ENCODE data around the gene ARRDC4. TPM values are rescaled to one million over a fixed set of nuclear protein-coding genes. Genes with fewer than 3 reads are reported as not detected.

The ARRDC4 gene
- total RNA-seq (1 to 10 TPM; 3.5 TPM), total RNA-seq (1.1 to 22.0 (median 4.3) reads per million in 172 experiments)
- 2.7 TPM for polyA plus RNA-seq (2013, experiment 1 of 2)
- polyA plus RNA-seq (2013, experiment 2 of 2), result 2.5 TPM

GRCh38 chr15:97960364-97961066 is at the start of gene ARRDC4:
TSS of gene ARRDC4 (plus strand) at chr15:97960703. CDS start at chr15:97960862, 159 bp downstream.
- Mint-ChIP-seq H3K27ac (peak within 1 kb of the TSS; percentile 80), H3K9me3 (no peaks in the 10 kb centered on the region), H3K27me3 (no peaks in the 10 kb centered on the region), H3K36me3 (ENCODE audit: low read depth) (no peaks in the 10 kb centered on the region), H3K4me1 (ENCODE audit: low read depth) (peaks cover 26% of the 10 kb centered on the region), H3K4me3 (peak within 1 kb of the TSS; percentile 93)
- Histone ChIP-seq H3K27me3 (ENCODE audit: control insufficient read depth in 1 of 2, insufficient read depth in 2 of 2, low read length in 2 of 2) (no peaks in the 10 kb centered on the region), H3K4me3 (ENCODE audit: low read length) (peak within 1 kb of the TSS; percentile 56), H3K4me1 (ENCODE audit: insufficient read depth, low read length) (peaks cover 14% of the 10 kb centered on the region), H3K36me3 (ENCODE audit: insufficient read depth, low read length) (no peaks in the 10 kb centered on the region), H3K9me3 (ENCODE audit: control insufficient read depth in 1 of 2, insufficient read depth in 1 of 2, low read length in 2 of 2) (peaks cover 0 to 3% of the 10 kb centered on the region in 2 experiments), H3K27ac (ENCODE audit: low read depth in 1 of 2, low read length in 2 of 2) (peak within 1 kb of the TSS in 1 of 2 donors; percentile 68)
- intact Hi-C loops (cut with DNase I, micrococcal nuclease), result no loop called here
- POLR2A ChIA-PET, result interaction anchor here (1.2 to 1.6 kb wide), 2 partner anchors 16 to 17 kb away, joined by 3 to 6 read pairs; no protein-coding TSS in a partner anchor
- CTCF ChIA-PET, result no interaction called here
- ATAC-seq (ENCODE audit: poor library complexity) (peak; percentile 93), DNase-seq (peak; percentile 5 to 99 (median 96))
- TF ChIP-seq CTCF (IDR thresholded peaks at IDR 0.05), result no peak

GRCh38 chr15:97914711-97915110 is 45.8 kb upstream of the ARRDC4 start:
- Histone ChIP-seq H3K4me1 (ENCODE audit: insufficient read depth, low read length) (no peaks in the 10 kb centered on the region), H3K27ac (ENCODE audit: low read depth in 1 of 2, low read length in 2 of 2) (no peak overlapping the region), H3K4me3 (ENCODE audit: low read length) (no peak overlapping the region), H3K9me3 (ENCODE audit: control insufficient read depth in 1 of 2, insufficient read depth in 1 of 2, low read length in 2 of 2) (no peaks in the 10 kb centered on the region), H3K36me3 (ENCODE audit: insufficient read depth, low read length) (no peaks in the 10 kb centered on the region), H3K27me3 (ENCODE audit: control insufficient read depth in 1 of 2, insufficient read depth in 2 of 2, low read length in 2 of 2) (no peaks in the 10 kb centered on the region)
- CTCF ChIA-PET, result no interaction called here
- Mint-ChIP-seq H3K4me1 (ENCODE audit: low read depth) (no peaks in the 10 kb centered on the region), H3K9me3 (no peaks in the 10 kb centered on the region), H3K27me3 (peaks cover 3% of the 10 kb centered on the region), H3K36me3 (ENCODE audit: low read depth) (no peaks in the 10 kb centered on the region), H3K27ac (no peak overlapping the region), H3K4me3 (no peak overlapping the region)
- no peak for ATAC-seq (ENCODE audit: poor library complexity)
- intact Hi-C loops (cut with DNase I, micrococcal nuclease), result loop anchor here in 1 of 2 experiments (5.0 kb wide), 1 partner anchor 508 kb away; no protein-coding TSS in a partner anchor
- TF ChIP-seq CTCF (IDR thresholded peaks at IDR 0.05), result no peak
- POLR2A ChIA-PET, result no interaction called here
- DNase-seq, result no peak

- POLR2A ChIA-PET, result no interaction called here
- Histone ChIP-seq H3K27ac (ENCODE audit: low read depth in 1 of 2, low read length in 2 of 2) (no peak overlapping the region), H3K36me3 (ENCODE audit: insufficient read depth, low read length) (no peaks in the 10 kb centered on the region), H3K4me3 (ENCODE audit: low read length) (no peak overlapping the region), H3K27me3 (ENCODE audit: control insufficient read depth in 1 of 2, insufficient read depth in 2 of 2, low read length in 2 of 2) (no peaks in the 10 kb centered on the region), H3K4me1 (ENCODE audit: insufficient read depth, low read length) (no peaks in the 10 kb centered on the region), H3K9me3 (ENCODE audit: control insufficient read depth in 1 of 2, insufficient read depth in 1 of 2, low read length in 2 of 2) (no peaks in the 10 kb centered on the region)
- ATAC-seq (ENCODE audit: poor library complexity) (no peak), DNase-seq (no peak)
- Mint-ChIP-seq H3K27ac (no peak overlapping the region), H3K4me1 (ENCODE audit: low read depth) (no peaks in the 10 kb centered on the region), H3K4me3 (no peak overlapping the region), H3K27me3 (peaks cover 3% of the 10 kb centered on the region), H3K36me3 (ENCODE audit: low read depth) (no peaks in the 10 kb centered on the region), H3K9me3 (no peaks in the 10 kb centered on the region)
- CTCF ChIA-PET, result no interaction called here
- no peak for TF ChIP-seq CTCF (IDR thresholded peaks at IDR 0.05)
- intact Hi-C loops (cut with DNase I, micrococcal nuclease), result no loop called here
These were observed 45.2 kb upstream of the ARRDC4 start for GRCh38 chr15:97915261-97915660.
